Lung (tissue), 12 donors: ENCODE results near the gene CARM1. TPM values are rescaled to one million over a fixed set of nuclear protein-coding genes. Genes with fewer than 3 reads are reported as not detected.

Experiments
- ATAC-seq: fragments of 200-7000 bp; cut with Tn5 transposase; one replicate; pipeline ENCODE4 v1.9.1; 2020; ENCODE audit warnings: moderate number of reproducible peaks; ENCODE audit not compliant: insufficient read depth, low FRiP score
- DNase-seq, 3 donors: peaks; one replicate each; pipeline ENCODE4 v3.0.0-alpha.2; 2013 to 2017
- H3K27ac ChIP-seq, 2 donors: one replicate each; pipeline ENCODE4 v1.5.1; 2013; ENCODE audit warnings: mild to moderate bottlenecking in 2 of 2, moderate library complexity in 2 of 2, control low read depth in 1 of 2, inconsistent platforms in 1 of 2, low read depth in 1 of 2, low read length in 1 of 2
- H3K27me3 ChIP-seq, 3 donors: one replicate each; pipeline ENCODE4 v1.5.1; 2013; ENCODE audit warnings: low read length in 2 of 3; ENCODE audit not compliant: control insufficient read depth in 3 of 3, insufficient read depth in 3 of 3
- H3K36me3 ChIP-seq, 4 donors: one replicate each; pipeline ENCODE4 v1.5.1; 2013; ENCODE audit warnings: low read length in 4 of 4, mild to moderate bottlenecking in 1 of 4, moderate library complexity in 1 of 4; ENCODE audit not compliant: control insufficient read depth in 4 of 4, insufficient read depth in 4 of 4
- H3K4me1 ChIP-seq, 5 donors: one replicate each; pipeline ENCODE4 v1.5.1; 2013; ENCODE audit warnings: low read length in 5 of 5, mild to moderate bottlenecking in 2 of 5, moderate library complexity in 1 of 5; ENCODE audit not compliant: control insufficient read depth in 5 of 5, insufficient read depth in 5 of 5
- H3K4me3 ChIP-seq: one replicate; pipeline ENCODE4 v1.5.1; 2013; ENCODE audit warnings: mild to moderate bottlenecking, control low read depth, moderate library complexity
- H3K9ac ChIP-seq, 2 donors: one replicate each; pipeline ENCODE4 v1.5.1; 2013; ENCODE audit warnings: low read length in 2 of 2, control low read depth in 1 of 2; ENCODE audit not compliant: insufficient read depth in 1 of 2
- H3K9me3 ChIP-seq, 4 donors: one replicate each; pipeline ENCODE4 v1.5.1; 2013; ENCODE audit warnings: low read length in 3 of 4, mild to moderate bottlenecking in 1 of 4, moderate library complexity in 1 of 4; ENCODE audit not compliant: control insufficient read depth in 4 of 4, insufficient read depth in 3 of 4
- CTCF ChIP-seq: IDR thresholded peaks from 2 replicates; pipeline ENCODE4 v1.5.1; 2012; ENCODE audit warnings: mild to moderate bottlenecking; ENCODE audit errors: control extremely low read depth, extremely low read depth
- WGBS, 2 donors: extraction: QIAGEN DNeasy Blood & Tissue Kit; methylation state at CpG; one replicate each; pipeline ENCODE4 v1.1.7; 2013; 5-methylcytosine and 5-hydroxymethylcytosine counted together
- polyA plus RNA-seq, 2 donors: library from polyadenylated mRNA; stranded (reverse); fragments of 200-250 nt; gene quantifications; one replicate each; pipeline ENCODE4 v1.2.1, GENCODE V29; 2013
- total RNA-seq, 2 donors: library from RNA; depleted of rRNA in 1 of 2; stranded (reverse); fragments of >200 nt in 1 of 2; gene quantifications; one replicate each; pipeline ENCODE4 v1.2.1, GENCODE V29; 2014 to 2021
- donor health status: control.
- donor health status: control.
- donor health status: Bipolar disorder and iron deficiency.
- donor health status: healthy.
- donor health status: DM: yes; HTN: yes; CAD: no.

CARM1 gene
- total and polyA plus RNA-seq, 4 donors = 19.9 to 35.5 (median 27.9) TPM

- TF ChIP-seq CTCF = no peak
- Histone ChIP-seq H3K27me3 (no peaks in the 10 kb centered on the region), H3K9ac (no peak overlapping the region), H3K4me1 (peaks cover 0 to 7% (median 5%) of the 10 kb centered on the region in 5 donors), H3K27ac (no peak overlapping the region), H3K36me3 (peaks cover 2 to 53% (median 22%) of the 10 kb centered on the region in 4 donors), H3K9me3 (no peaks in the 10 kb centered on the region), H3K4me3 (no peak overlapping the region)
- ATAC-seq = no peak
- no peak for DNase-seq
- 94% methylated on average over 29 of the region's 29 CpGs for WGBS, 2 donors
Measured at GRCh38 chr19:10923260-10924112, 52.1 kb downstream of the CARM1 start.

GRCh38 chr19:10924597-10924996 is 53.2 kb downstream of the CARM1 start:
- ATAC-seq (no peak), DNase-seq (no peak)
- H3K4me1 ChIP-seq = peaks cover 2 to 11% (median 8%) of the 10 kb centered on the region in 5 donors
- WGBS, 2 donors = 88 to 93% methylated on average over 13 of the region's 13 CpGs
- no peak overlapping the region for H3K9ac ChIP-seq
- H3K27me3 ChIP-seq = no peaks in the 10 kb centered on the region
- H3K4me3 ChIP-seq = no peak overlapping the region
- no peak overlapping the region for H3K27ac ChIP-seq
- no peak for TF ChIP-seq CTCF
- no peaks in the 10 kb centered on the region for H3K9me3 ChIP-seq
- peaks cover 2 to 50% (median 15%) of the 10 kb centered on the region in 4 donors for H3K36me3 ChIP-seq

GRCh38 chr19:10927730-10928562 is 56.6 kb downstream of the CARM1 start:
- no peaks in the 10 kb centered on the region for H3K27me3 ChIP-seq
- no peak for ATAC-seq
- H3K27ac ChIP-seq = peak overlapping the region; percentile 17 to 88
- peak overlapping the region; percentile 100 for H3K4me3 ChIP-seq
- TF ChIP-seq CTCF = no peak
- peak overlapping the region; percentile 28 to 65 for H3K9ac ChIP-seq
- DNase-seq = no peak
- H3K36me3 ChIP-seq = peaks cover 0 to 23% (median 14%) of the 10 kb centered on the region in 4 donors
- no peaks in the 10 kb centered on the region for H3K9me3 ChIP-seq
- whole genome bisulfite sequencing, 2 donors = 8 to 12% methylated on average over 33 to 47 of the region's 47 CpGs
- H3K4me1 ChIP-seq = peaks cover 4 to 18% (median 11%) of the 10 kb centered on the region in 5 donors
